UCSD-AML1 (cell line): ENCODE data around the gene FSIP1.

Source experiments
- DNase-seq: peaks from one replicate; lab custom pipeline; 2025; ENCODE audit not compliant: unreplicated experiment; lab: John Stamatoyannopoulos, UW

FSIP1 gene

GRCh38 chr15:39654304-39654703 is 128.3 kb downstream of the FSIP1 start:
- no peak for DNase-seq

DNA sequence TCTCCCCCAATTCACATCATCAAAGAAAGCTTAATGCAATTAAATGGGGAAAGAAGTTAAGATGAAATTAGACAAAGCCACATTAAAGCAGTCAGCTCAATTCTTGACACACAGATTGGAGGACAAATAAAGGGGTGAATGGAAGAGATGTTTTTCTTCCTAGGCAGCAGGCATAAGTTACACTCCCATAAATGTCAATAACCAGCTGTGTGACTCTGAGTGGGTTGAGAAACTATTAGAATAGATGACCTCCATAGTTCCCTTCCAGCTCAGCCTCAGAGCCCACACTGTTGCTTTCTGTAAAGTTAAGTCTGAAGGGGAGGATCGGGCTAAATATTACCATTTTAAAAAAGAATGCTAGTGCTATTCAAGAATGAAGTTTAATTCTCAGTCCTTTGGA is 130.8 kb downstream of the FSIP1 start:
- DNase-seq: no peak

DNA sequence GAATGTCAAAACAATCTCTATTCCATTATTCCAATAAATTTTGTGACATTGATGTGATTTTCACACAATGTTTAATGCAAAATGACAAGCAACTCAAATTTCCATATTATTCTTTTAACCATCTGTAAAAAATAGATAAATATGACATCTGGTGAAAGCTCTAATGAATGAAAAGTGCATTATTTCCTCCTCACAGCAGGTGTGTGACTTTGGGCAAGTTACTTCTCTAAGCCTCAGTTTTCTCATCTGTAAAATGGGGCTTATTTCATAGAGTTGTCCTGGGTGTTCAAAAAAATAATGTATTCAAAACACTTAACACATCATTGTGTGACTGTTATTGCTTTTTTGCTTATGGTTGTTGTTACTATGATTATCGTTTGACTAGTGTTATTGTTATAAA is 131.3 kb downstream of the FSIP1 start:
- no peak for DNase-seq

- DNase-seq: no peak
Observed at GRCh38 chr15:39649757-39650156, 132.9 kb downstream of the FSIP1 start.

GRCh38 chr15:39646425-39646824 is 136.2 kb downstream of the FSIP1 start:
- no peak for DNase-seq

DNA sequence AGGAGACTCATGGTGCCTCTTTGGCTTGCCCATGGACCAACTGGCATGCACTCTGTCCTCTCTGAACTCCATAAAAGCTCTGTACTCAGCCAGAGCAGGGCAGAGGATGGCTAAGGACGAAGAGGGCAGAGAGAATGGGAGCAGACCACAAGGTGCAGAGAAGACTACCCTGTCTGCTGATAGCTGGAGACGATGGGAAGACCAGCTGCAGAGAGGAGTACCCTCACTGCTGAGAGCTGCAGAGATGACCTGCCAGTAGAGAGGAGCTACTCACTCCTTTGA is 136.7 kb downstream of the FSIP1 start:
- DNase-seq: no peak

- no peak for DNase-seq
Observed at GRCh38 chr15:39645138-39645975, 137.3 kb downstream of the FSIP1 start.

DNA sequence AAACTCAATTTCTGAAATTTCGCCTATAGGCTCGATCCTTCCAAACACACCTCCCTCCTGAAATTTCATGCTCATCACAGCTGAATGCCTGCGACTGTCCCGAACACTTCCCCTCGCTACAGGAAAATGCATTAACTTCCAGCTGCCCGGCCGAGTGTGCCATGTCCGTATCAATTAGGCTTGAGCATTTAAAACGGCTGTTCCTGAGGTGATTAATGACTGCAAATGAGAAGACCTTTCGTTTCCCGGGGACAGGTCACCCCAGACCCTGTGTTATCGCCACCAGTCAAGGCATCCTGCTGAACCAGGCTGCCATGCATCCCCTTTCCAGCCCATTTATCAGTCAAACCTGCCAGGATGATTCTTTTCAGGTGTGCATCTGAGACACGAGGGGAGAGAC is 138.5 kb downstream of the FSIP1 start:
- no peak for DNase-seq

DNA sequence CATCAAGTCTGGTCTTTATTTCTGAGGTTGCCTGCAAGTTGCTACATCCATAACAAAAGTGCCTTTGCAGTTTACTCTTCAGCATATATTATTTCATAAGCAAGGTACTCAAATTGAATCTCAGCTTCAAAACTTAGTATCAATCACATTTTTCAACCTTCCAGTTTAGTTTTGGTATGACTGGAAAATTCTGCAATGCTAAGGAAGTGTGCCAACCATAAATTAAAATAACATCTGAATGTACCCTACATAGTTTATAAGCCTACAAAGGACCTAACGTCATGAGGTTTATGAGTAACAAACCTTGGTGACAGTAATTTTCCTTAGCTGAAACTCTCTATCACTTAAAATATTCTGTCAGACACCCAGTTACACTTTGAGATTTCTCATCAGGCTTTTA is 138.9 kb downstream of the FSIP1 start:
- no peak for DNase-seq

- no peak for DNase-seq
Observed at GRCh38 chr15:39642011-39642640, 140.5 kb downstream of the FSIP1 start.

GRCh38 chr15:39641191-39641889 is 141.3 kb downstream of the FSIP1 start:
- DNase-seq: no peak

DNA sequence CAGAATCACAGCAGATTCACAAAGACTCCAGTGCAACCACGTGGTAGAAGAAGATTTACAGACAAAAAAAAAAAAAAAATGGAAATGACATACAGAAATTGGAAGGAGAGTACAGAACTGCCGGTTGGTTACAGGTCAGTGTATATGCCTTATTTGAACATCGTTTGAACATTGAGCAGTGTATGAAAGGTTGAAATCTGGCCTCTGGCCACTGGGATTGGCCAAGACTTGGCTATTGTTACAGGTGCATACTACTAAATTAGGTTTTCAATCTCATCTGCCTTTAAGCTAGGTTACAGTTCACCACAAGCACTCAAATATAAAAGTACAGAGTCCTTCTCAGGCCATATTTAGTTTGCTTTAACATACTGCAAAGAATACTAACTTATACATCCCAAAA is 142.0 kb downstream of the FSIP1 start:
- DNase-seq: no peak

GRCh38 chr15:39639037-39639436 is 143.6 kb downstream of the FSIP1 start:
- no peak for DNase-seq

- no peak for DNase-seq
Observed at GRCh38 chr15:39638041-39638440, 144.6 kb downstream of the FSIP1 start.

DNA sequence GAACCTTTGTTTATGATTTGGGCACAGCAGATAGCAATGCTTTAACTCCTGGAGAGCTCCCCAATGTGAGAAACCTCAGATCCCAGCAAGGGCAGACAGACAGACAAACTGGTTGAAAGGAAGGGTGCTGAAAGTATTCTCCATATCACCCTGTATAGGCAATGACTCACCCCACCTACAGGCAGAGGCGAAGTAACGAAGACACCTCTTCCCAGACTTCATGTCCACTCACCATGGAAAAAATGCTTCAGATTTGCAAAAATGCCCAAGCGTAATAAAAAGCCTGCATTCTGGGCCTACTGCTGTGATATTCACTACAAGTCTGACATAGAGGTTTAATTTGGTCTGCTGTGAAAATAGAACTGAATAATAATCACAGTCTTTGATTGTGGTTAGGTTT is 151.3 kb downstream of the FSIP1 start:
- no peak for DNase-seq

DNA sequence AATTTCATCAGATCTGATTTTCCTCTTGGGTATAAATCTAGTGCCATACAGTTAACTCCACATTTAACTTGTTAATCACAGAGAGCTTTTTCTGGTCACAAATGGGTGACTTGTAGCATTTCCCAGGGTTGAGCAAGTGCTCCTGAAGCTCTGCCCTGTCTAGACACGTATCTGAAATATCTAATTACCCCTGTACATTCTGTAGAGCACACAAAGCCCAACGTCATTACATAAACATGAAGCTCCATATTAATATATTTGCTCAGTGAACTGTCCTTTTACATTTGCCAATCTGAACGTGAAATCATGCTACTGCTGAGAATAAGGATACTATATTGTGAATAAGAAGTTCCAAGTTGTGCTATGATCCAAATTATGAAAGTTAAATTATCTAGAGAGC is 152.7 kb downstream of the FSIP1 start:
- DNase-seq: no peak

- peak; percentile 18 for DNase-seq
Observed at GRCh38 chr15:39629371-39629770, 153.3 kb downstream of the FSIP1 start.

DNA sequence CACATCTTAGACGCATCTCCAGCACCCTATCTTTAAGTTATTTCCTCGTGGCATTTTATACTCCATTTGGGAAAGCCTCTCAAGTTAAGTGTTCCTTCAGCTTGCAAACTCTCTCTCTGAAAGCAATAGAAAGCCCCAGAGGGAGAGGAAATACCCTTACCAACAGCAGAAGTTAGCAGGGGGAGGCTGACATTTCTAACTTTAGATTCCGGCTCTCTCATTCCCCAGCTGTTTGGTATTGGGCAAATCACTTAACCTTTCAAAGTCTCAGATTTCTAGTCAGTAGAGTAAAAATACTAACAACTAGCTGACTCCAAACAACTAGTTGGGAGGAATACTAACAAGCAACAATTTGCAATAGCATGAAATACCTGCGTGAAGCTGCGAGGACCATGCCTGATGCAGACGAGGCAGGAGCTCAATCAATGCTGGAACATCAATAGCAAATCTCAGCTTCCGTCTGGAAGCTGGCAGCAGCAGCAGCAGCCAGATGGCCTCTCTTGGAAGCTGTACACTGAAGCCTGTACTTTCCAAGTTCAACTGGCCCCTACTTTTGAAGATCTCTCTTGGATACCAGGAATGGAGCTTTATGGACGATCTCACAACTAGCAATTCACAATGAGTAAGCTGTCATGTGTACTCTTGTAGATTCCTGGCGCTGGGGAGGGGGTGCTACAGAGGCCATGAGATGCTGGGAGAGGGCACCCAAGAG is 153.9 kb downstream of the FSIP1 start:
- DNase-seq: no peak

DNA sequence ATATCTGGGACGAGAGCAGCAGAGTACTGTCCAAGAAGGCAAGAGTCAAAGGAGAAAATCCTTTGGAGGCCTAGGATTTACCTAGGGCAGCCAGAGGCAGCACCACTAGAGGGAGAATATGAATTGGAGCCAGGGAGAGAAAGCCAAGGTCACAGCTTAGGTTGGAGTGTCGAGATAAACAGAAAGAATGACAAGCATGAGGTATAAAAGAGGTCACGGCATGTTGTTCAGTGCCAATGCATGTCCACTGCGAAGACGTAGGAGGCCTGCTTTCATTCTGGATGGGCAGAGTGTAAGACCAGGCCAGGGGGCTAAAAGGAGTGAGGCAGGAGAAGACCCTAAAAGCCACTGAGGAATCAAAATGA is 154.5 kb downstream of the FSIP1 start:
- no peak for DNase-seq

DNA sequence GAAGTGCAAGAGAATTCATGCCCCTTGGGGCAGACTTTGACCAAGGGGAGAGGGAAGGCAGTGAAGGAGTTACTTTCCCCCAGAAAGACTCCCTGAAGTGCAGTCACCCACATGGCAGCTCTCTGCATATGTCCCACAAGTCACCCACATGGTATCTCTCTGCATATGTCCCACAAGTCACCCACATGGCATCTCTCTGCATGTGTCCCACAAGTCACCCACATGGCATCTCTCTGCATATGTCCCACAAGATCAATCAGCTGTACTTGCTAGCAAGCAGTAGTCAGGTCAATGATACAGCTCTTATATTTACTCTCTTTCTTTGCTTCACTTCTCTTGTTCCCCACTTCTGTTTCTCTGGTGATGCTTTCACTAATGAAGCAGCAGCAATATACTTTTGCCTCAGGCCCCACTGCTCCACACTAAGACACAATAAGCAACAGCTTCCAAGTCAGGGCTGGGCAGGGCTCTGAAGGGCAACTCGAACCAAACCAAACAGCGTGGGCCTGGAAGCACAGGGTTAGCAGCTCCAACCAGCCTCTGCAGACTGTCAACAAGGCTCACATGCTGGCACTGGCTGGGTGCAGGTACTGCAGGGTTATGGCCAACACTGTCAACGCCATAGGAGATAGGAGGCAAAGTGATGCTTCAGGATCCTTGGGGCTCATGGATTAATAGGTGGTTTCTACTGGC is 155.0 kb downstream of the FSIP1 start:
- DNase-seq: no peak

DNA sequence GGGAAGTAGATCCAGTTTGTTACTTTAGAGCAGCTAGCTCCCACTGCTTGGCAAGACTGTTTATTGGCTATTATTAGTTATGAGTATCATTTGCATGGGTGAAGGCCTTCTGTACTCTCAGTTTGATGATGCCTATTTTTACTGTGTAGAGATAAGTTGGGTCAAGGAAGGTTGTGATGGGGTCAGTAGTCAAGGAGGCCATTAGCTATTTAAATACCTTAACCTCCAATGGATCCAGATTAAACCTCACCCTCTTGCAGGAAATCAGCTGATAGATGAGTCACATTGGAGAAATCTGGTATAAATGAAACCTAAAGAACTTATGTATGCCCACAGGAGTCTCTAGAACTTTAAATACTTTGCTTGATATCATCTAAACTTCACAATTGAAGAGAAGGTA is 156.8 kb downstream of the FSIP1 start:
- DNase-seq: no peak
